Right atrium auricular region (tissue), 2 donors: ENCODE results near the gene ARID4B. TPM values are rescaled to one million over a fixed set of nuclear protein-coding genes. Genes with fewer than 3 reads are reported as not detected.

Experiments used
- DNase-seq: peaks from one replicate; pipeline ENCODE4 v3.0.0-alpha.2; 2019; ENCODE audit warnings: low spot score
- H3K27ac ChIP-seq, 2 donors: fragments of 200-600 bp; sonication (generic); 1 replicate in 1 of 2; 2 replicates in 1 of 2; pipeline ENCODE4 v1.5.1; 2016 to 2019
- H3K27me3 ChIP-seq, 2 donors: fragments of 200-600 bp; sonication (generic); one replicate each; pipeline versions ENCODE4 v1.5.1 to v1.6.0; 2017 to 2019
- H3K36me3 ChIP-seq: fragments of 200-600 bp; sonication (generic); one replicate; pipeline ENCODE4 v1.5.1; 2016
- H3K4me1 ChIP-seq, 2 donors: fragments of 200-600 bp; sonication (generic); one replicate each; pipeline versions ENCODE4 v1.5.1 to v1.6.0; 2017 to 2019
- H3K4me3 ChIP-seq, 2 donors: fragments of 200-600 bp; sonication (generic); 1 replicate in 1 of 2; 2 replicates in 1 of 2; pipeline ENCODE4 v1.5.1; 2017 to 2019; ENCODE audit warnings: mild to moderate bottlenecking in 1 of 2, moderate library complexity in 1 of 2
- H3K9me3 ChIP-seq, 2 donors: fragments of 200-600 bp; sonication (generic); one replicate each; pipeline ENCODE4 v1.5.1; 2019
- microRNA-seq, 2 donors: library from miRNA; unstranded; fragments of <30 nt; microRNA quantifications; one replicate each; pipeline ENCODE4, GENCODE V29; 2016 to 2017; ENCODE audit warnings: borderline number of aligned reads in 2 of 2, borderline replicate concordance in 1 of 2
- total RNA-seq, 2 donors: library from RNA; depleted of rRNA; stranded (reverse); fragments of >200 nt; gene quantifications; one replicate each; pipeline ENCODE4 v1.1.0, GENCODE V29; 2016
- TF ChIP-seq, protein P1 (sequence below), 2 donors: fragments of 200-600 bp; sonication (generic); IDR thresholded peaks; one replicate each; pipeline ENCODE4 v1.5.1; 2019; ENCODE audit warnings: antibody characterized with exemption in 2 of 2

Gene ARID4B
- total RNA-seq, 2 donors from 2014 or later, result 15.9 to 16.1 TPM

DNA sequence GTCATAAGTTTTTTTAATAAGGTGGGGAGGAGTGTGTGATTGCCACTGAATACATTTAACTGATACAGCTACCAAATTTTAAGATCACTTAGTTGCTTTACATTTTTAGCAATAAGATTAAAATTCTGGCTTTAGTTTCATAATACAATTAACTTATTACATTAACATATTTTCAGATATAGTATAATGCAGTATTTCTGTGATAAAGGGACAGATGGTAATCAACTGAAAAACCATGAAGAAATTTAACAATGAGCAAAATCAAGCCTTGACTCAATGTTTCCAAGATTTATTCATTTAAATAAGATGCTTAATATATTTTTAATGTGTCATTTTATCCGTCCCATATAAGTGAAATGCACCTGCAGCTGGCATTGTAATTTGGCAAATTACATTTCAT, 203.3 kb downstream of the ARID4B start:
- Histone ChIP-seq H3K27ac (no peak overlapping the region), H3K27me3 (no peaks in the 10 kb centered on the region), H3K4me3 (no peak overlapping the region), H3K4me1 (peaks cover 0 to 36% of the 10 kb centered on the region in 2 donors), H3K9me3 (no peaks in the 10 kb centered on the region), H3K36me3 (peaks cover 24% of the 10 kb centered on the region)
- no peak for DNase-seq
- TF ChIP-seq, protein P1, sequence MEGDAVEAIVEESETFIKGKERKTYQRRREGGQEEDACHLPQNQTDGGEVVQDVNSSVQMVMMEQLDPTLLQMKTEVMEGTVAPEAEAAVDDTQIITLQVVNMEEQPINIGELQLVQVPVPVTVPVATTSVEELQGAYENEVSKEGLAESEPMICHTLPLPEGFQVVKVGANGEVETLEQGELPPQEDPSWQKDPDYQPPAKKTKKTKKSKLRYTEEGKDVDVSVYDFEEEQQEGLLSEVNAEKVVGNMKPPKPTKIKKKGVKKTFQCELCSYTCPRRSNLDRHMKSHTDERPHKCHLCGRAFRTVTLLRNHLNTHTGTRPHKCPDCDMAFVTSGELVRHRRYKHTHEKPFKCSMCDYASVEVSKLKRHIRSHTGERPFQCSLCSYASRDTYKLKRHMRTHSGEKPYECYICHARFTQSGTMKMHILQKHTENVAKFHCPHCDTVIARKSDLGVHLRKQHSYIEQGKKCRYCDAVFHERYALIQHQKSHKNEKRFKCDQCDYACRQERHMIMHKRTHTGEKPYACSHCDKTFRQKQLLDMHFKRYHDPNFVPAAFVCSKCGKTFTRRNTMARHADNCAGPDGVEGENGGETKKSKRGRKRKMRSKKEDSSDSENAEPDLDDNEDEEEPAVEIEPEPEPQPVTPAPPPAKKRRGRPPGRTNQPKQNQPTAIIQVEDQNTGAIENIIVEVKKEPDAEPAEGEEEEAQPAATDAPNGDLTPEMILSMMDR (IDR thresholded peaks at IDR 0.05), result no peak

DNA sequence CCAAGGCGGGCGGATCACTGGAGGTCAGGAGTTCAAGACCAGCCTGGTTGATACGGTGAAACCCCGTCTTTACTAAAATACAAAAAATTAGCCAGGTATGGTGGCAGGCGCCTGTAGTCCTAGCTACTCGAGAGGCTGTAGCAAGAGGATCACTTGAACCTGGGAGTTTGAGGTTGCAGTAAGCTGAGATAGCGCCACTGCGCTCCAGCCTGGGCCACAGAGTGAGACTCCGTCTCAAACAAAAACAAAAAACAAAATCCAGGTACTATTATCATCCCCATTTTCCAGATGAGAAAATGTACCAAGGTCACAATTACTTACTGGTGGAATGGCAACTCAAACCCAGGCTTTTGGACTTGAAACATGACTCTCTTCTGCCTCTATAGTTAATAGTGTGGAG, 203.9 kb downstream of the ARID4B start:
- Histone ChIP-seq H3K27ac (no peak overlapping the region), H3K36me3 (peaks cover 29% of the 10 kb centered on the region), H3K4me3 (no peak overlapping the region), H3K4me1 (peaks cover 0 to 36% of the 10 kb centered on the region in 2 donors), H3K27me3 (no peaks in the 10 kb centered on the region), H3K9me3 (no peaks in the 10 kb centered on the region)
- TF ChIP-seq, protein P1 (IDR thresholded peaks at IDR 0.05), result no peak
- DNase-seq, result no peak

DNA sequence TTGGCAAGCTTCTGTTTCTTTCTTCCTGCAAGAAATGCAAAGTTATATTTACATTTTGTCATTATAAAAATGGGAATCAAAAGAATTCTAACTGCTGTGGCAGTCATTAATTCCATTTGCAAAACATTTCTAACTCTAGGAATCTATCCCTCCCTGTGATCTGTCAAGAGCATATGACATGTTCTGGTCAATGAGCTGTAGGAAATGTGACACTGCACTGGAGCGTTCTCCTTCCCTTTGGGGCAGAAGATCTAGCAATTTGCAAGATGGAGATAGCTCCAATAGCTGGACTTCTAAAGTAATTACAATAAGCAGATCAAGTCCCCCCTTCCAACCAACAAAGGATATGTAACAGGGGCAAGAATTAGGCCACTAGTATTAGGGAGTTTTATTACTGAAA, 205.6 kb downstream of the ARID4B start:
- H3K9me3 ChIP-seq, result no peaks in the 10 kb centered on the region
- peaks cover 46% of the 10 kb centered on the region for H3K36me3 ChIP-seq
- DNase-seq, result no peak
- TF ChIP-seq, protein P1 (IDR thresholded peaks at IDR 0.05), result no peak
- peaks cover 0 to 34% of the 10 kb centered on the region in 2 donors for H3K4me1 ChIP-seq
- H3K27ac ChIP-seq, result no peak overlapping the region
- H3K27me3 ChIP-seq, result no peaks in the 10 kb centered on the region
- H3K4me3 ChIP-seq, result no peak overlapping the region

Small RNA genes within 50 kb of the gene (microRNA-seq; reads per million reads assigned to microRNA genes)
- gene MIR4753, result 0 to 0.71 reads per million in 2 donors

Other genes with a start within 250 kb of the ARID4B start
- gene TOMM20, start 199.3 kb downstream of the ARID4B start, total RNA-seq, result 10 to 100 TPM; 70.2 to 83.5 TPM
- 10 to 100 TPM; 33.5 to 43.7 TPM for gene RBM34, start 166.9 kb downstream of the ARID4B start, total RNA-seq
- 10 to 100 TPM; 13.4 to 18.9 TPM for gene GGPS1, start 391 bp upstream of the ARID4B start, total RNA-seq
- gene TBCE, start 39.2 kb upstream of the ARID4B start, total RNA-seq, result 10 to 100 TPM; 15.4 to 18.0 TPM
- gene B3GALNT2, start 176.3 kb upstream of the ARID4B start, total RNA-seq, result 10 to 100 TPM; 18.9 to 23.2 TPM